Fibroblast of peridontal ligament (primary cell): ENCODE results near the gene CCDC12.

Experiments used
- DNase-seq: peaks from one replicate; pipeline ENCODE4 v3.0.0-alpha.2; 2010; ENCODE audit errors: extremely low read depth

CCDC12 gene

GRCh38 chr3:47007482-47008233 lies 31.1 kb upstream of the CCDC12 start:
- no peak for DNase-seq

- no peak for DNase-seq
Observed at GRCh38 chr3:47007001-47007400, 30.5 kb upstream of the CCDC12 start.

- no peak for DNase-seq
Observed at GRCh38 chr3:47006145-47006651, 29.7 kb upstream of the CCDC12 start.

GRCh38 chr3:47005212-47006144 lies 28.9 kb upstream of the CCDC12 start:
- DNase-seq: no peak

- DNase-seq: no peak
Observed at GRCh38 chr3:47004369-47005211, 28.0 kb upstream of the CCDC12 start.

- DNase-seq: no peak
Observed at GRCh38 chr3:47003461-47004368, 27.2 kb upstream of the CCDC12 start.

GRCh38 chr3:47003056-47003410 lies 26.5 kb upstream of the CCDC12 start:
- no peak for DNase-seq

- DNase-seq: no peak
Observed at GRCh38 chr3:47002171-47003055, 25.9 kb upstream of the CCDC12 start.

- no peak for DNase-seq
Observed at GRCh38 chr3:47001731-47002170, 25.2 kb upstream of the CCDC12 start.

GRCh38 chr3:47000922-47001730 lies 24.6 kb upstream of the CCDC12 start:
- no peak for DNase-seq

GRCh38 chr3:47000198-47000815 lies 23.8 kb upstream of the CCDC12 start:
- DNase-seq: no peak

GRCh38 chr3:46999516-47000197 lies 23.1 kb upstream of the CCDC12 start:
- no peak for DNase-seq

- no peak for DNase-seq
Observed at GRCh38 chr3:46998852-46999515, 22.4 kb upstream of the CCDC12 start.

GRCh38 chr3:46998121-46998851 lies 21.7 kb upstream of the CCDC12 start:
- DNase-seq: no peak

- DNase-seq: no peak
Observed at GRCh38 chr3:46997453-46998091, 21.0 kb upstream of the CCDC12 start.
